ENCODE data around the gene EDAR.

Gene EDAR

DNA sequence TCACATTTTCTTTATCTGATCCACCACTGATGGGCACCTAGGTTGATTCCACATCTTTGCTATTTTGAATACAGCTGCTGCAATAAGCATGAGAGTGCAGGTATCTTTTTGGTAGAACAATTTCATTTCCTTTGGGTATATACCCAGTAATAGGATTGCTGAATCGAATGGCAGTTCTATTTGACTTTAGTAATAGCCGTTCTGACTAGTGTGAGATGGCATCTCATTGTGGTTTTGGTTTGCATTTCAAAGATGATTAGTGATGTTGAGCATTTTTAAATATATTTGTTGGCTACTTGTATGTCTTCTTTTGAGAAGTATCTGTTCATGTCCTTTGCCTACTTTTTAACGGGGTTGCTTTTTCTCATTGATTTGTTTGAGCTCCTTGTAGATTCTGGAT lies 130.1 kb downstream of the EDAR start:
- no peak overlapping the region for H3K4me3 ChIP-seq (ENCODE audit: low read length)
- TF ChIP-seq, protein P1, sequence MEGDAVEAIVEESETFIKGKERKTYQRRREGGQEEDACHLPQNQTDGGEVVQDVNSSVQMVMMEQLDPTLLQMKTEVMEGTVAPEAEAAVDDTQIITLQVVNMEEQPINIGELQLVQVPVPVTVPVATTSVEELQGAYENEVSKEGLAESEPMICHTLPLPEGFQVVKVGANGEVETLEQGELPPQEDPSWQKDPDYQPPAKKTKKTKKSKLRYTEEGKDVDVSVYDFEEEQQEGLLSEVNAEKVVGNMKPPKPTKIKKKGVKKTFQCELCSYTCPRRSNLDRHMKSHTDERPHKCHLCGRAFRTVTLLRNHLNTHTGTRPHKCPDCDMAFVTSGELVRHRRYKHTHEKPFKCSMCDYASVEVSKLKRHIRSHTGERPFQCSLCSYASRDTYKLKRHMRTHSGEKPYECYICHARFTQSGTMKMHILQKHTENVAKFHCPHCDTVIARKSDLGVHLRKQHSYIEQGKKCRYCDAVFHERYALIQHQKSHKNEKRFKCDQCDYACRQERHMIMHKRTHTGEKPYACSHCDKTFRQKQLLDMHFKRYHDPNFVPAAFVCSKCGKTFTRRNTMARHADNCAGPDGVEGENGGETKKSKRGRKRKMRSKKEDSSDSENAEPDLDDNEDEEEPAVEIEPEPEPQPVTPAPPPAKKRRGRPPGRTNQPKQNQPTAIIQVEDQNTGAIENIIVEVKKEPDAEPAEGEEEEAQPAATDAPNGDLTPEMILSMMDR (IDR thresholded peaks at IDR 0.05; ENCODE audit: insufficient read depth, low read depth, low read length, missing control alignments) = no peak
- DNase-seq (ENCODE audit: low read depth) = peak; percentile 43

DNA sequence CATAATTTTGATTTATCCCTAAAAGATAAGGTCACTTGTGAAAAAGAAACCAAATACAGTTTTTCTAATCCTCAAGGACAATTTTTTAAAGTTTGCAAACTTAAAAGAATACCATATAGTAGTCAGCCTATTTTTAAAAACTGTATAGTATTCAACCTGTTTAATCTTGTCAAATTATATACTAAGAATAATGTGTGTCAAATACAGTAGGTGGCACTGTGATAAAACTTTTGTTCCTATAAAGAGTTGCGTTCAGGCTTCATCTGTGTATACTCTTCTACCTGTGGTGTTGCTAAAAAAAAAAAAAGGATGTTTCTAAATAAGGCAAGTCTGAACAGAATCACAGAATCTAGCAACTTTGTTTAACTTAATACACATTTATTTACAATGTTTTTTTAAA lies 133.8 kb downstream of the EDAR start:
- no peak overlapping the region for H3K4me3 ChIP-seq (ENCODE audit: low read length)
- peak; percentile 60 for DNase-seq (ENCODE audit: low read depth)
- TF ChIP-seq, protein P1 (IDR thresholded peaks at IDR 0.05; ENCODE audit: insufficient read depth, low read depth, low read length, missing control alignments) = peak; percentile 39

DNA sequence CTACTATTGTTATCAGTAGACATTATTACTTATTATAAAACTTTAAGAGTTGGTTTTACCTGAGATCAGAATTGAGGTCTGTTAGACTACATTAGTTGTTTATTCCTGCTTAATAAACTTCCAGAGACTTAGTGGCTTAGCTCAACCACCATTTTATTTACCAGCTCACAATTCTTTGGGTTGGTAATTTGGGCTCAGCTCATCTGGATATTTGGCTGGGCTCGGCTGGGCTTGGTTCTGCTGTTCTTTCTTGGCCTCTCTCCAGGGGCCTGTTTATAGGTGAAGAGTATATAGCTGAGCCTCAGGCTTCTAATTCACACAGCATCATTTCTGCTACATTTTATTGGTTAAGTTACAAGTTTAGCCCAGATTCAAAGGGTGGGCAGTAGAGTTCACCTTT lies 134.5 kb downstream of the EDAR start:
- TF ChIP-seq, protein P1 (IDR thresholded peaks at IDR 0.05; ENCODE audit: insufficient read depth, low read depth, low read length, missing control alignments) = no peak
- DNase-seq (ENCODE audit: low read depth) = no peak
- no peak overlapping the region for H3K4me3 ChIP-seq (ENCODE audit: low read length)

DNA sequence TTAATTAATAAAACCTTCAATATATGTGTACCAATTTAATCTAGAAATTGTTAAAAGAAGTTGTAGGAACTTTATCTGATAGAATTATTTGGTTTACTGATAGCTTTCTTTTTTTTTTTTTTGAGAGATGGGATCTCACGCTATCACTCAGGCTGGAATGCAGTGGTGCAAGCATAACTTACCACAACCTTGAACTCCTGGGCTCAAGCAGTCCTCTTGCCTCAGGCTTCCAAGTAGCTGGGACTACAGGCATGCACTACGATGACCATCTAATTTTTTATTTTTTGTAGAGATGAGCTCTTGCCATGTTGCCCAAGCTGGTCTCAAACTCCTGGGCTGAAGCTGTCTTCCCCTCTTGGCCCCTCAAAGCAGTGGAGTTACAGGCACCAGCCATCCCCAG lies 135.6 kb downstream of the EDAR start:
- no peak for DNase-seq (ENCODE audit: low read depth)
- H3K4me3 ChIP-seq (ENCODE audit: low read length) = no peak overlapping the region
- TF ChIP-seq, protein P1 (IDR thresholded peaks at IDR 0.05; ENCODE audit: insufficient read depth, low read depth, low read length, missing control alignments) = no peak

DNA sequence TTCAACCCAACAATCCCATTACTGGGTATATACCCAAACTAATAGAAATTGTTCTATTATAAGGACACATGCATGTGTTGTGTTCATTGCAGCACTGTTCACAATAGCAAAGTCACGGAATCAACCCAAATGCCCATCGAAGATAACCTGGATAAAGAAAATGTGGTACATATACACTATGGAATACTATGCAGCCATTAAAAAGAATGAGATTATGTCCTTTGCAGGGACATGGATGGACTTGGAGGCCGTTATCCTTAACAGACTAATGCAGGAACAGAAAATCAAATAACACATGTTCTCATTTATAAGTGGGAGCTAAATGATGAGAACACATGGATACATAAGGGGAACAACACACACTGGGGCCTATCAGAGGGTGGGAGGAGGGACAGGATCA lies 136.6 kb downstream of the EDAR start:
- H3K4me3 ChIP-seq (ENCODE audit: low read length) = no peak overlapping the region
- no peak for DNase-seq (ENCODE audit: low read depth)
- TF ChIP-seq, protein P1 (IDR thresholded peaks at IDR 0.05; ENCODE audit: insufficient read depth, low read depth, low read length, missing control alignments) = no peak

DNA sequence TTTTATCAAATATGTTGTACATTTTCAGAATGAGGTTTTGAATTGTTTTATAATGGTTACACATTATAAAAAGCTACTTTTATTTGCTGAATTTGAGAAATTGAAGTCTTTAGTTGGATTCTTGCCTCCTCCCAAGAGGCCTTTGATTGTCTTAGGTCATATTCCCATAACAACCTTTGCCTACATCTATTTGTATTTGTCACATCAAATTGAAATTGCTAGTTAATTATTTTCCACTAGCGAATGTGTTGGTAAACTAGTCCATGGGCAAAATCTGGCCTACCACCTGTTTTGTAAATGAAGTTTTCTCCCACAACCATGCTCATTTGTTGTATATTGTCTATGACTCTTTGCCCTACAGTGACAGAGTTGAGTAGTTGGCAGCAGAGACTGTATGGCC lies 142.0 kb downstream of the EDAR start:
- TF ChIP-seq, protein P1 (IDR thresholded peaks at IDR 0.05; ENCODE audit: insufficient read depth, low read depth, low read length, missing control alignments) = no peak
- no peak for DNase-seq (ENCODE audit: low read depth)
- H3K4me3 ChIP-seq (ENCODE audit: low read length) = no peak overlapping the region

DNA sequence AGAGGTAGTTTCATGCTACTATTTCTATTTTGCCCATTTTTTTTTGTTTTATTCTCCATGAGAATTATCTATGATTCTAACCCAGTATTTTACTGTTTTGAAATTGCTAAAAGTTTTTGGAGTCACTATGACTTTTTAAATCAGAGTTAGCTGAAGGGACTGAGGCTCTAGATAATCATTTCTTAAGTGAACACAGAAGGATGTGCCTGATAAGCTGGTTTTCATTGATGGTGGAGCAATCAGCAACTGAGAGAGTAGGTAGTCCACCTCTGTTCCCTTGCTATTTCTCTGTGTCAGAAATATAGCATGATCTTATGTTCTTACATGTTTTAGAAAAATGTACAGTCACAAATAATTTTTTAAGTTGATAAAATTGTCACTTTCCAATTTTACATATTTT lies 143.1 kb downstream of the EDAR start:
- TF ChIP-seq, protein P1 (IDR thresholded peaks at IDR 0.05; ENCODE audit: insufficient read depth, low read depth, low read length, missing control alignments) = no peak
- no peak overlapping the region for H3K4me3 ChIP-seq (ENCODE audit: low read length)
- DNase-seq (ENCODE audit: low read depth) = no peak

Measured in epithelial cell of esophagus (primary cell).